Measurements from ENCODE around the gene CLK3.

The CLK3 gene

GRCh38 chr15:74624020-74624602, 8.5 kb downstream of the CLK3 start:
- no peak overlapping the region for H3K4me3 ChIP-seq (ENCODE audit: low read depth, low read length)
- no peak for DNase-seq (ENCODE audit: low read depth, low spot score)
- in situ Hi-C loops (cut with HindIII; ENCODE audit: low sequenced_read_pairs): no loop called here
- TF ChIP-seq CTCF (IDR thresholded peaks at IDR 0.05; ENCODE audit: low read depth, low read length): no peak

DNA sequence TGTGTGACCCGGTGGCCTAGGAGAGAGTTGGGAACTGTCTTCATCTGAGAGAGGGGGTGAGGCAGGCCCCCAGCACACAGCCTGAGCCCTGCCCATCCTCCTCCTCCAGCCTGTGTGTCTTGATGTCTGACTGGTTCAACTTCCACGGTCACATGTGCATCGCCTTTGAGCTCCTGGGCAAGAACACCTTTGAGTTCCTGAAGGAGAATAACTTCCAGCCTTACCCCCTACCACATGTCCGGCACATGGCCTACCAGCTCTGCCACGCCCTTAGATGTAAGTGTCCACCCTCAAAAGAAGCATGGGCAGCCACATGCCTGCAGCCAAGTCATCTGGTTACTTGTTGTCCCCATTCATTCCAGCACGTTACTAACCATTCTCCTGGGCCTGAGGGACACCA, 10.1 kb downstream of the CLK3 start:
- DNase-seq (ENCODE audit: low read depth, low spot score): no peak
- H3K4me3 ChIP-seq (ENCODE audit: low read depth, low read length): no peak overlapping the region
- no peak for TF ChIP-seq CTCF (IDR thresholded peaks at IDR 0.05; ENCODE audit: low read depth, low read length)
- in situ Hi-C loops (cut with HindIII; ENCODE audit: low sequenced_read_pairs): no loop called here

- in situ Hi-C loops (cut with HindIII; ENCODE audit: low sequenced_read_pairs): no loop called here
- TF ChIP-seq CTCF (IDR thresholded peaks at IDR 0.05; ENCODE audit: low read depth, low read length): no peak
- no peak for DNase-seq (ENCODE audit: low read depth, low spot score)
- no peak overlapping the region for H3K4me3 ChIP-seq (ENCODE audit: low read depth, low read length)
These were observed 10.7 kb downstream of the CLK3 start for GRCh38 chr15:74626336-74626735.

DNA sequence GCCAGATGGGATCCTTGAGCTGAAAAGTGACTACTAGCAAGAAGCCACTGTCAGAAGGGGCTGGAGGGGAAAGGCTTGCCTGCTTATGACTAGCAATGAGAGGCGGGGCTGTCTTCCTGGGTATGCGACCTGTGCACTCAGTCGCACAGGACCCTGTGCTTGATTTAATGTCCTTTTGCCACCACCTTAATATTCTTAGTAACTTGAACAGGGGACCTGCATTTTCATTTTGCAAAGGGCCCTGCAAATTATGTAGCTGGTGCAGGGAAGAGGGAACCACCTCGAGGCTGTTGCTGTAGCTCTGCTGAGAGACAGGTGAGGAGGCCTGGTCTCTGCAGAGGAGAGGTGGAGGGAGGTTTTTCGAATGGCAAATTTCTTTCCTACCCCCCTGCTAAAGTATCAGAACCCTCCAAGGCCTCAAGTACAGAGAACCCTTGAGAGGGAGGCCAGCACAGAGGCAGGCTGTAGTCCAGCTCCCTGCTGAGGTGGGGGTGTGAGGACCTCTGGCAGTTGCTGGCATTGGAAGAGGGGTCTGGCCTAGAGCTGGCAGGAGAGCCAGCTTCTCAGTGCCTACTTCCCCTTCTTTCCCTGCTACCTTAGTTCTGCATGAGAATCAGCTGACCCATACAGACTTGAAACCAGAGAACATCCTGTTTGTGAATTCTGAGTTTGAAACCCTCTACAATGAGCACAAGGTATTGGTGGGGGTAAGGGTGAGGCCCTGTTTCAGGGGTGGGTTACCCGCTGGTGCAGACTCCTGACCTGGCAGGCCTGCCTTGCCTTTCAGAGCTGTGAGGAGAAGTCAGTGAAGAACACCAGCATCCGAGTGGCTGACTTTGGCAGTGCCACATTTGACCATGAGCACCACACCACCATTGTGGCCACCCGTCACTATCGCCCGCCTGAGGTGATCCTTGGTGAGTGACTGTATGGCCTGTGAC, 11.4 kb downstream of the CLK3 start:
- no peak for TF ChIP-seq CTCF (IDR thresholded peaks at IDR 0.05; ENCODE audit: low read depth, low read length)
- DNase-seq (ENCODE audit: low read depth, low spot score): no peak

GRCh38 chr15:74627766-74628165, 12.1 kb downstream of the CLK3 start:
- DNase-seq (ENCODE audit: low read depth, low spot score): no peak
- in situ Hi-C loops (cut with HindIII; ENCODE audit: low sequenced_read_pairs): no loop called here
- no peak for TF ChIP-seq CTCF (IDR thresholded peaks at IDR 0.05; ENCODE audit: low read depth, low read length)
- H3K4me3 ChIP-seq (ENCODE audit: low read depth, low read length): no peak overlapping the region

More for the DNA sequence above, 11.4 kb downstream of the CLK3 start:
- H3K4me3 ChIP-seq (ENCODE audit: low read depth, low read length): no peak overlapping the region
- in situ Hi-C loops (cut with HindIII; ENCODE audit: low sequenced_read_pairs): no loop called here

DNA sequence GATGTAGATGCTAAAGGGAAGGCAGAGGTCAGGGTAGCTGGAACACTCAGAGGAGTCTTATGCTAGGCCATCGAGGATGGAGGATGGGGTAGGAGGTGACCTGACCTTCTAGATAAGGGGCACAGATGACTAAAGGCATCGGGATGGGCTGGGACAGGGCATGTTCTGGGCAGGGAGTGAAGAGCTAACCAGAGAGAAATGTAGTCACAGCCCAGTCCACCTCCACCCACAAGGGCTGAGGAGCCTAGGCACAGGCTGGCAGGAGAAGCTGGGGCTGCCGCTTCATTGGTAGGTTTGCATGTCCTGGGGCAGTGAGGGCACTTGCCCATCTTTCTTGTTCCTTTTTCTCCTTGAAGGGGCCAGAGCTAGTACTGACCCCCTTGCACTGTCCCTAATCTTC, 12.6 kb downstream of the CLK3 start:
- no peak for DNase-seq (ENCODE audit: low read depth, low spot score)
- no peak for TF ChIP-seq CTCF (IDR thresholded peaks at IDR 0.05; ENCODE audit: low read depth, low read length)
- no peak overlapping the region for H3K4me3 ChIP-seq (ENCODE audit: low read depth, low read length)
- in situ Hi-C loops (cut with HindIII; ENCODE audit: low sequenced_read_pairs): no loop called here

All from astrocyte of the spinal cord (primary cell).